ENCODE results near the gene CNIH2. TPM values are rescaled to one million over a fixed set of nuclear protein-coding genes. Genes with fewer than 3 reads are reported as not detected.

CNIH2 gene
- total and polyA plus RNA-seq, 7 experiments from 2014 or later, result 1.3 to 12.3 (median 2.9) TPM; not detected in 2

GRCh38 chr11:66262191-66262590 is 15.8 kb upstream of the CNIH2 start:
- DNase-seq, result no peak
- peaks cover 0 to 25% (median 13%) of the 10 kb centered on the region in 5 donors for H3K36me3 Mint-ChIP-seq
- Histone ChIP-seq H3K9me3 (ENCODE audit: control insufficient read depth in 2 of 3, low read length in 3 of 3) (no peaks in the 10 kb centered on the region), H3K4me1 (ENCODE audit: control insufficient read depth in 2 of 2, insufficient read depth in 2 of 2, low read length in 2 of 2) (peaks cover 9% of the 10 kb centered on the region in 2 donors), H3K27me3 (ENCODE audit: control insufficient read depth in 2 of 2, insufficient read depth in 2 of 2, low read length in 2 of 2) (no peaks in the 10 kb centered on the region), H3K4me3 (ENCODE audit: low read length) (no peak overlapping the region), H3K36me3 (ENCODE audit: control insufficient read depth in 2 of 3, insufficient read depth in 3 of 3, low read length in 3 of 3) (peaks cover 0 to 68% (median 0%) of the 10 kb centered on the region in 3 experiments), H3K27ac (ENCODE audit: low read depth, low read length) (no peak overlapping the region)
- no peak for ATAC-seq
- ChIA-PET CTCF (no interaction called here), POLR2A (no interaction called here)
- no peak overlapping the region for H3K27ac Mint-ChIP-seq
- intact Hi-C loops (cut with micrococcal nuclease), result loop anchor here in 1 of 2 donors (10.0 kb wide), 1 partner anchor 997 kb away; the partner anchor contains the start of gene POLA2
- peaks cover 13 to 24% (median 18%) of the 10 kb centered on the region in 7 donors for H3K4me1 Mint-ChIP-seq
- no peaks in the 10 kb centered on the region for H3K27me3 Mint-ChIP-seq
- H3K9me3 Mint-ChIP-seq, result no peaks in the 10 kb centered on the region
- peak overlapping the region in 1 of 10 donors; percentile 16 for H3K4me3 Mint-ChIP-seq

- intact Hi-C loops (cut with micrococcal nuclease), result loop anchor here in 1 of 2 donors (10.0 kb wide), 1 partner anchor 998 kb away; the partner anchor contains the start of gene POLA2
- peaks cover 13 to 27% (median 19%) of the 10 kb centered on the region in 7 donors for H3K4me1 Mint-ChIP-seq
- CTCF ChIA-PET, result interaction anchor here (1.1 kb wide), 1 partner anchor 40 kb away, joined by 3 read pairs; no protein-coding TSS in a partner anchor
- no peaks in the 10 kb centered on the region for H3K27me3 Mint-ChIP-seq
- DNase-seq (no peak), ATAC-seq (no peak)
- POLR2A ChIA-PET, result no interaction called here
- H3K36me3 Mint-ChIP-seq, result peaks cover 0 to 25% (median 13%) of the 10 kb centered on the region in 5 donors
- Histone ChIP-seq H3K36me3 (ENCODE audit: control insufficient read depth in 2 of 3, insufficient read depth in 3 of 3, low read length in 3 of 3) (peaks cover 0 to 67% (median 0%) of the 10 kb centered on the region in 3 experiments), H3K27ac (ENCODE audit: low read depth, low read length) (no peak overlapping the region), H3K4me3 (ENCODE audit: low read length) (no peak overlapping the region), H3K27me3 (ENCODE audit: control insufficient read depth in 2 of 2, insufficient read depth in 2 of 2, low read length in 2 of 2) (no peaks in the 10 kb centered on the region), H3K9me3 (ENCODE audit: control insufficient read depth in 2 of 3, low read length in 3 of 3) (no peaks in the 10 kb centered on the region), H3K4me1 (ENCODE audit: control insufficient read depth in 2 of 2, insufficient read depth in 2 of 2, low read length in 2 of 2) (peaks cover 9% of the 10 kb centered on the region in 2 donors)
- no peak overlapping the region for H3K4me3 Mint-ChIP-seq
- H3K27ac Mint-ChIP-seq, result peak overlapping the region in 1 of 9 donors; percentile 66
- no peaks in the 10 kb centered on the region for H3K9me3 Mint-ChIP-seq
These were observed 15.3 kb upstream of the CNIH2 start for GRCh38 chr11:66262696-66263095.

DNA sequence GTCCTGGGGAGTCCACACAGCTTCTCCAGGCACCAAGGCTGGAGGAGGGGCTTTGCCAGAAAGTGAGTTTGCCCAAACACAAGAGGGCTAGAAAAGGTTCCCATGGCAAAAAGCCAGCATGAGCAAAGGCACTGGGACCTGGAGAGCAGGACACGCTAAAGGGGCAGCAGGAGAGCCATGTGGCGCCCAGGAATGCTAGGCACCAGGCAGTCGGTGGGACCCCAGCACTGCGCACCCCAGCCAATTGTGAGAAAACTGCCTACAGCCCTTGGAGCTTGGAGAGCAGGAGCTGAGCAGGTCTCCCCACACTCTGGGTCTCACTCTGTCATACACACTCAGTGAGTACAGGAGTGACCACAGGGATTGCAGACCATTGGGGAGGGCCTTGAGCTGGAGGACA is 14.7 kb upstream of the CNIH2 start:
- H3K27ac ChIP-seq (ENCODE audit: low read depth, low read length), result no peak overlapping the region
- H3K36me3 ChIP-seq (ENCODE audit: control insufficient read depth in 2 of 3, insufficient read depth in 3 of 3, low read length in 3 of 3), result peaks cover 0 to 62% (median 0%) of the 10 kb centered on the region in 3 experiments
- DNase-seq (no peak), ATAC-seq (no peak)
- Mint-ChIP-seq H3K4me1 (peaks cover 13 to 33% (median 21%) of the 10 kb centered on the region in 7 donors), H3K27ac (peak overlapping the region in 2 of 9 donors; percentile 28 to 66), H3K27me3 (peaks cover 0 to under 1% (median 0%) of the 10 kb centered on the region in 5 donors), H3K4me3 (no peak overlapping the region), H3K9me3 (peaks cover 0 to under 1% (median 0%) of the 10 kb centered on the region in 11 donors), H3K36me3 (peaks cover 0 to 25% (median 13%) of the 10 kb centered on the region in 5 donors)
- H3K4me1 ChIP-seq (ENCODE audit: control insufficient read depth in 2 of 2, insufficient read depth in 2 of 2, low read length in 2 of 2), result peaks cover 9% of the 10 kb centered on the region in 2 donors
- CTCF ChIA-PET, result interaction anchor here (1.1 kb wide), 1 partner anchor 41 kb away, joined by 3 read pairs; no protein-coding TSS in a partner anchor
- intact Hi-C loops (cut with micrococcal nuclease), result loop anchor here in 1 of 2 donors (10.0 kb wide), 1 partner anchor 998 kb away; the partner anchor contains the start of gene POLA2
- no peaks in the 10 kb centered on the region for H3K9me3 ChIP-seq (ENCODE audit: control insufficient read depth in 2 of 3, low read length in 3 of 3)
- POLR2A ChIA-PET, result interaction anchor here (0.6 kb wide), 1 partner anchor 19 kb away, joined by 3 read pairs; no protein-coding TSS in a partner anchor
- no peak overlapping the region for H3K4me3 ChIP-seq (ENCODE audit: low read length)
- H3K27me3 ChIP-seq (ENCODE audit: control insufficient read depth in 2 of 2, insufficient read depth in 2 of 2, low read length in 2 of 2), result no peaks in the 10 kb centered on the region

- no peak for ATAC-seq
- no peaks in the 10 kb centered on the region for H3K9me3 ChIP-seq (ENCODE audit: control insufficient read depth in 2 of 3, low read length in 3 of 3)
- no peak for DNase-seq
- peak overlapping the region in 1 of 10 donors; percentile 73 for H3K4me3 Mint-ChIP-seq
- no peak overlapping the region for H3K4me3 ChIP-seq (ENCODE audit: low read length)
- H3K27me3 ChIP-seq (ENCODE audit: control insufficient read depth in 2 of 2, insufficient read depth in 2 of 2, low read length in 2 of 2), result no peaks in the 10 kb centered on the region
- H3K4me1 Mint-ChIP-seq, result peaks cover 9 to 30% (median 19%) of the 10 kb centered on the region in 7 donors
- H3K27ac Mint-ChIP-seq, result no peak overlapping the region
- H3K27ac ChIP-seq (ENCODE audit: low read depth, low read length), result no peak overlapping the region
- peaks cover 0 to 67% (median 0%) of the 10 kb centered on the region in 3 experiments for H3K36me3 ChIP-seq (ENCODE audit: control insufficient read depth in 2 of 3, insufficient read depth in 3 of 3, low read length in 3 of 3)
- H3K27me3 Mint-ChIP-seq, result peaks cover 0 to 3% (median 0%) of the 10 kb centered on the region in 5 donors
- intact Hi-C loops (cut with micrococcal nuclease), result loop anchor here in 1 of 2 donors (10.0 kb wide), 1 partner anchor 999 kb away; the partner anchor contains the start of gene POLA2
- H3K4me1 ChIP-seq (ENCODE audit: control insufficient read depth in 2 of 2, insufficient read depth in 2 of 2, low read length in 2 of 2), result peaks cover 4 to 6% of the 10 kb centered on the region in 2 donors
- peaks cover 0 to 5% (median 0%) of the 10 kb centered on the region in 11 donors for H3K9me3 Mint-ChIP-seq
- CTCF ChIA-PET, result interaction anchor here (1.1 to 1.5 kb wide), 2 partner anchors 41 to 42 kb away, joined by 3 read pairs; no protein-coding TSS in a partner anchor
- H3K36me3 Mint-ChIP-seq, result peaks cover 0 to 25% (median 12%) of the 10 kb centered on the region in 5 donors
- POLR2A ChIA-PET, result interaction anchor here (0.6 kb wide), 1 partner anchor 18 kb away, joined by 3 read pairs; no protein-coding TSS in a partner anchor
These were observed 14.2 kb upstream of the CNIH2 start for GRCh38 chr11:66263785-66264184.

GRCh38 chr11:66264383-66264782 is 13.6 kb upstream of the CNIH2 start:
- intact Hi-C loops (cut with micrococcal nuclease), result loop anchor here in 1 of 2 donors (10.0 kb wide), 1 partner anchor 1000 kb away; the partner anchor contains the start of gene POLA2

GRCh38 chr11:66264914-66265313 is 13.1 kb upstream of the CNIH2 start:
- intact Hi-C loops (cut with micrococcal nuclease), result loop anchor here (5.0 to 10.0 kb wide), 5 partner anchors 82 to 1343 kb away; partner anchors contain the start of genes B4GAT1 (in 1 of the 2), BRMS1 (in 1 of the 2), POLA2 (in 1 of the 2) and PPP2R5B (in 1 of the 2)
- peaks cover 0 to 17% (median 6%) of the 10 kb centered on the region in 5 donors for H3K36me3 Mint-ChIP-seq
- H3K9me3 Mint-ChIP-seq, result peaks cover 0 to 5% (median 0%) of the 10 kb centered on the region in 11 donors
- peaks cover 6% of the 10 kb centered on the region in 2 donors for H3K4me1 ChIP-seq (ENCODE audit: control insufficient read depth in 2 of 2, insufficient read depth in 2 of 2, low read length in 2 of 2)
- DNase-seq (no peak), ATAC-seq (no peak)
- H3K27ac ChIP-seq (ENCODE audit: low read depth, low read length), result no peak overlapping the region
- POLR2A ChIA-PET, result no interaction called here
- H3K27ac Mint-ChIP-seq, result peak overlapping the region in 1 of 9 donors; percentile 22
- no peak overlapping the region for H3K4me3 Mint-ChIP-seq
- peaks cover 0 to 61% (median 0%) of the 10 kb centered on the region in 3 experiments for H3K36me3 ChIP-seq (ENCODE audit: control insufficient read depth in 2 of 3, insufficient read depth in 3 of 3, low read length in 3 of 3)
- no peak overlapping the region for H3K4me3 ChIP-seq (ENCODE audit: low read length)
- H3K4me1 Mint-ChIP-seq, result peaks cover 10 to 27% (median 21%) of the 10 kb centered on the region in 7 donors
- H3K9me3 ChIP-seq (ENCODE audit: control insufficient read depth in 2 of 3, low read length in 3 of 3), result no peaks in the 10 kb centered on the region
- CTCF ChIA-PET, result interaction anchor here (1.5 kb wide), 1 partner anchor 43 kb away, joined by 3 read pairs; no protein-coding TSS in a partner anchor
- peaks cover 0 to 3% (median 0%) of the 10 kb centered on the region in 5 donors for H3K27me3 Mint-ChIP-seq
- H3K27me3 ChIP-seq (ENCODE audit: control insufficient read depth in 2 of 2, insufficient read depth in 2 of 2, low read length in 2 of 2), result no peaks in the 10 kb centered on the region

More at GRCh38 chr11:66264383-66264782, 13.6 kb upstream of the CNIH2 start:
- H3K4me1 Mint-ChIP-seq, result peaks cover 8 to 27% (median 17%) of the 10 kb centered on the region in 7 donors
- peaks cover 0 to 67% (median 0%) of the 10 kb centered on the region in 3 experiments for H3K36me3 ChIP-seq (ENCODE audit: control insufficient read depth in 2 of 3, insufficient read depth in 3 of 3, low read length in 3 of 3)
- DNase-seq, result no peak
- no peak overlapping the region for H3K4me3 Mint-ChIP-seq
- peaks cover 0 to 3% (median 0%) of the 10 kb centered on the region in 5 donors for H3K27me3 Mint-ChIP-seq
- no peak overlapping the region for H3K27ac ChIP-seq (ENCODE audit: low read depth, low read length)
- peaks cover under 1 to 1% of the 10 kb centered on the region in 2 donors for H3K4me1 ChIP-seq (ENCODE audit: control insufficient read depth in 2 of 2, insufficient read depth in 2 of 2, low read length in 2 of 2)
- H3K36me3 Mint-ChIP-seq, result peaks cover 0 to 21% (median 10%) of the 10 kb centered on the region in 5 donors
- H3K27ac Mint-ChIP-seq, result peak overlapping the region in 1 of 9 donors; percentile 33
- CTCF ChIA-PET, result interaction anchor here (1.5 kb wide), 1 partner anchor 43 kb away, joined by 3 read pairs; no protein-coding TSS in a partner anchor
- POLR2A ChIA-PET, result no interaction called here
- H3K9me3 ChIP-seq (ENCODE audit: control insufficient read depth in 2 of 3, low read length in 3 of 3), result no peaks in the 10 kb centered on the region
- no peak for ATAC-seq
- no peak overlapping the region for H3K4me3 ChIP-seq (ENCODE audit: low read length)
- H3K9me3 Mint-ChIP-seq, result peaks cover 0 to 5% (median 0%) of the 10 kb centered on the region in 11 donors
- H3K27me3 ChIP-seq (ENCODE audit: control insufficient read depth in 2 of 2, insufficient read depth in 2 of 2, low read length in 2 of 2), result no peaks in the 10 kb centered on the region

Data from naive thymus-derived CD4-positive, alpha-beta T cell (primary cell).